SK-N-SH treated with all-trans-retinoic acid at 6 μM for 48 hours (cell line): Measurements from ENCODE around the gene C4B.

Source experiments
- ATAC-seq: fragments of 200-7000 bp; cut with Tn5 transposase; 3 replicates; pipeline ENCODE4 v1.9.1; 2020; ENCODE audit warnings: mild to moderate bottlenecking, moderate library complexity
- ARNTL ChIP-seq: fragments of 450-650 bp; formaldehyde crosslinking; IDR thresholded peaks from 2 replicates; pipeline ENCODE4 v1.5.0; 2020; ENCODE audit warnings: low read depth, mild to moderate bottlenecking, moderate library complexity, borderline replicate concordance
- CREB5 ChIP-seq: fragments of 250-450 bp; sonication (Bioruptor Pico); IDR thresholded peaks from 2 replicates; pipeline ENCODE4 v1.5.1; 2020; ENCODE audit warnings: low read depth, mild to moderate bottlenecking, moderate library complexity
- CSDC2 ChIP-seq: fragments of 250-450 bp; sonication (Bioruptor Pico); IDR thresholded peaks from 2 replicates; pipeline ENCODE4 v1.5.0; 2020; ENCODE audit warnings: mild to moderate bottlenecking, moderate library complexity
- CSRNP3 ChIP-seq: fragments of 250-450 bp; sonication (Bioruptor Pico); IDR thresholded peaks from 2 replicates; pipeline ENCODE4 v1.5.1; 2021; ENCODE audit warnings: mild to moderate bottlenecking, moderate library complexity
- GLIS3 ChIP-seq: fragments of 250-450 bp; sonication (Bioruptor Pico); IDR thresholded peaks from 2 replicates; pipeline ENCODE4 v1.5.0; 2020; ENCODE audit warnings: mild to moderate bottlenecking, moderate library complexity
- ISL1 ChIP-seq: fragments of 250-450 bp; sonication (Bioruptor Pico); IDR thresholded peaks from 2 replicates; pipeline ENCODE4 v2.1.2; 2022; ENCODE audit warnings: mild to moderate bottlenecking, moderate library complexity
- OSR1 ChIP-seq: fragments of 250-450 bp; sonication (Bioruptor Pico); IDR thresholded peaks from 2 replicates; pipeline ENCODE4 v1.8.0; 2022; ENCODE audit warnings: moderate library complexity, mild to moderate bottlenecking, inconsistent platforms
- PATZ1 ChIP-seq: fragments of 250-450 bp; sonication (Bioruptor Pico); IDR thresholded peaks from 2 replicates; pipeline ENCODE4 v1.8.0; 2020; ENCODE audit warnings: mild to moderate bottlenecking, moderate library complexity, borderline replicate concordance
- POU6F1 ChIP-seq: fragments of 250-450 bp; sonication (Bioruptor Pico); IDR thresholded peaks from 2 replicates; pipeline ENCODE4 v1.8.0; 2021; ENCODE audit warnings: low read depth, mild to moderate bottlenecking, moderate library complexity, borderline replicate concordance
- RARB ChIP-seq: fragments of 250-450 bp; sonication (Bioruptor Pico); IDR thresholded peaks from 2 replicates; pipeline ENCODE4 v1.8.0; 2021; ENCODE audit warnings: mild to moderate bottlenecking, moderate library complexity
- SNAI2 ChIP-seq: fragments of 250-450 bp; sonication (Bioruptor Pico); IDR thresholded peaks from 2 replicates; pipeline ENCODE4 v1.5.0; 2020; ENCODE audit warnings: mild to moderate bottlenecking, moderate library complexity
- TCF4 ChIP-seq: fragments of 250-450 bp; sonication (Bioruptor Pico); IDR thresholded peaks from 2 replicates; pipeline ENCODE4 v1.8.0; 2021; ENCODE audit warnings: mild to moderate bottlenecking, moderate library complexity, borderline replicate concordance
- TOX ChIP-seq: fragments of 250-450 bp; sonication (Bioruptor Pico); IDR thresholded peaks from 2 replicates; pipeline ENCODE4 v1.8.0; 2021; ENCODE audit warnings: mild to moderate bottlenecking, moderate library complexity, borderline replicate concordance
- TSHZ2 ChIP-seq: fragments of 250-450 bp; sonication (Bioruptor Pico); IDR thresholded peaks from 2 replicates; pipeline ENCODE4 v1.5.0; 2020; ENCODE audit warnings: mild to moderate bottlenecking, moderate library complexity
- ZC3H10 ChIP-seq: fragments of 250-450 bp; sonication (Bioruptor Pico); IDR thresholded peaks from 2 replicates; pipeline ENCODE4 v1.5.1; 2021; ENCODE audit warnings: mild to moderate bottlenecking, moderate library complexity
- ZFP3 ChIP-seq: fragments of 250-450 bp; sonication (Bioruptor Pico); IDR thresholded peaks from 2 replicates; pipeline ENCODE4 v1.5.0; 2020; ENCODE audit warnings: mild to moderate bottlenecking, moderate library complexity
- ZFP30 ChIP-seq: fragments of 450-650 bp; formaldehyde crosslinking; IDR thresholded peaks from 2 replicates; pipeline ENCODE4 v1.5.0; 2022; ENCODE audit warnings: mild to moderate bottlenecking, moderate library complexity
- ZNF70 ChIP-seq: fragments of 450-650 bp; formaldehyde crosslinking; IDR thresholded peaks from 2 replicates; pipeline ENCODE4 v1.5.0; 2020; ENCODE audit warnings: mild to moderate bottlenecking, moderate library complexity
- ZNF8 ChIP-seq: fragments of 450-650 bp; formaldehyde crosslinking; IDR thresholded peaks from 2 replicates; pipeline ENCODE4 v1.5.0; 2020; ENCODE audit warnings: mild to moderate bottlenecking, moderate library complexity

The C4B gene

GRCh38 chr6:32073613-32074012, 59.0 kb downstream of the C4B start (continued):
- TF ChIP-seq SNAI2 (CRISPR knock-in tag) (no peak), CSRNP3 (CRISPR knock-in tag) (no peak), TOX (CRISPR knock-in tag) (no peak), TSHZ2 (CRISPR knock-in tag) (no peak), CSDC2 (CRISPR knock-in tag) (no peak)
- TF ChIP-seq, all 23 proteins: peak for 0

GRCh38 chr6:32074996-32075532, 60.5 kb downstream of the C4B start:
- TF ChIP-seq SNAI2 (CRISPR knock-in tag), result no peak
- TF ChIP-seq TOX (CRISPR knock-in tag), result no peak
- no peak for TF ChIP-seq ZC3H10 (CRISPR knock-in tag)
- no peak for TF ChIP-seq ZNF8
- no peak for TF ChIP-seq CSRNP3 (CRISPR knock-in tag)
- no peak for TF ChIP-seq CREB5 (CRISPR knock-in tag)
- no peak for TF ChIP-seq RARB
- TF ChIP-seq OSR1 (CRISPR knock-in tag), result no peak
- no peak for TF ChIP-seq POU6F1 (CRISPR knock-in tag)
- no peak for TF ChIP-seq TCF4 (CRISPR knock-in tag)
- no peak for TF ChIP-seq ZFP30
- TF ChIP-seq ARNTL (CRISPR knock-in tag), result no peak
- TF ChIP-seq CSDC2 (CRISPR knock-in tag), result no peak
- peak; percentile 54 for ATAC-seq

GRCh38 chr6:32075781-32076180, 61.2 kb downstream of the C4B start:
- TF ChIP-seq TOX (CRISPR knock-in tag), result no peak
- TF ChIP-seq GLIS3 (CRISPR knock-in tag), result no peak
- no peak for TF ChIP-seq TSHZ2 (CRISPR knock-in tag)
- no peak for TF ChIP-seq CSDC2 (CRISPR knock-in tag)
- TF ChIP-seq ZFP3 (CRISPR knock-in tag), result no peak
- no peak for TF ChIP-seq TCF4 (CRISPR knock-in tag)
- TF ChIP-seq ARNTL (CRISPR knock-in tag), result no peak
- no peak for TF ChIP-seq ZNF70 (CRISPR knock-in tag)
- no peak for TF ChIP-seq CREB5 (CRISPR knock-in tag)
- TF ChIP-seq ISL1 (CRISPR knock-in tag), result no peak
- TF ChIP-seq PATZ1 (CRISPR knock-in tag), result no peak
- TF ChIP-seq CSRNP3 (CRISPR knock-in tag), result no peak
- no peak for TF ChIP-seq OSR1 (CRISPR knock-in tag)
- peak; percentile 22; the same call in 2 of the 3 replicates for ATAC-seq
